DND-41 (cell line): ENCODE measurements around the gene OR6A2.
A peak's percentile ranks its signal among the peaks of the same experiment; 100 is the strongest.

ENCODE experiments used
- ATAC-seq: fragments of 200-7000 bp; cut with Tn5 transposase; 3 replicates; pipeline ENCODE4 v1.9.1; 2021; ENCODE audit warnings: low read depth; ENCODE audit not compliant: insufficient read depth
- DNase-seq: peaks from one replicate; pipeline ENCODE4 v3.0.0-alpha.2; 2020
- H2AFZ ChIP-seq: 2 replicates; pipeline ENCODE4 v1.6.0; 2012; ENCODE audit warnings: low read depth, low read length
- H3K27ac ChIP-seq: 2 replicates; pipeline ENCODE4 v1.5.1; 2012; ENCODE audit warnings: low read length, inconsistent platforms
- H3K27me3 ChIP-seq: fragments of 200-600 bp; sonication (generic); 2 replicates; pipeline ENCODE4 v1.6.0; 2012; ENCODE audit warnings: low read length, mild to moderate bottlenecking, inconsistent platforms; ENCODE audit not compliant: insufficient read depth, poor library complexity
- H3K36me3 ChIP-seq: 2 replicates; pipeline ENCODE4 v1.5.1; 2012; ENCODE audit warnings: low read length, inconsistent platforms; ENCODE audit not compliant: insufficient read depth
- H3K4me1 ChIP-seq: 2 replicates; pipeline ENCODE4 v1.5.1; 2012; ENCODE audit warnings: mild to moderate bottlenecking, low read length; ENCODE audit not compliant: insufficient read depth
- H3K4me2 ChIP-seq: 2 replicates; pipeline ENCODE4 v1.6.0; 2012; ENCODE audit warnings: mild to moderate bottlenecking, moderate library complexity, low read length, inconsistent platforms; ENCODE audit not compliant: insufficient read depth
- H3K4me3 ChIP-seq, 2 experiments: fragments of 200-600 bp in 1 of 2; shearing (Covaris generic) in 1 of 2; 2 replicates each; pipeline ENCODE4 v1.5.1; 2012 to 2016; ENCODE audit warnings: inconsistent platforms in 2 of 2, low read length in 2 of 2, mild to moderate bottlenecking in 2 of 2, low read depth in 1 of 2, moderate library complexity in 1 of 2
- H3K79me2 ChIP-seq: 2 replicates; pipeline ENCODE4 v1.6.0; 2012; ENCODE audit warnings: low read length, inconsistent platforms; ENCODE audit not compliant: insufficient read depth
- H3K9ac ChIP-seq: 2 replicates; pipeline ENCODE4 v1.6.0; 2012; ENCODE audit warnings: low read depth, mild to moderate bottlenecking, inconsistent platforms, low read length, moderate library complexity
- H3K9me3 ChIP-seq: 2 replicates; pipeline ENCODE4 v1.5.1; 2012; ENCODE audit warnings: low read length, moderate library complexity, mild to moderate bottlenecking, inconsistent platforms; ENCODE audit not compliant: insufficient read depth, severe bottlenecking
- H4K20me1 ChIP-seq: 2 replicates; pipeline ENCODE4 v1.6.0; 2012; ENCODE audit warnings: low read length; ENCODE audit not compliant: insufficient read depth
- CTCF ChIP-seq: IDR thresholded peaks from 2 replicates; pipeline ENCODE4 v1.5.1; 2012; ENCODE audit warnings: borderline replicate concordance, low read length, moderate library complexity, mild to moderate bottlenecking; ENCODE audit not compliant: poor library complexity, severe bottlenecking; ENCODE audit errors: extremely low read depth
- EZH2 ChIP-seq: IDR thresholded peaks from 3 replicates; pipeline ENCODE4 v1.6.1; 2012; ENCODE audit warnings: borderline replicate concordance, low read depth, mild to moderate bottlenecking, moderate library complexity, low read length, inconsistent platforms; ENCODE audit not compliant: severe bottlenecking

Gene OR6A2

DNA sequence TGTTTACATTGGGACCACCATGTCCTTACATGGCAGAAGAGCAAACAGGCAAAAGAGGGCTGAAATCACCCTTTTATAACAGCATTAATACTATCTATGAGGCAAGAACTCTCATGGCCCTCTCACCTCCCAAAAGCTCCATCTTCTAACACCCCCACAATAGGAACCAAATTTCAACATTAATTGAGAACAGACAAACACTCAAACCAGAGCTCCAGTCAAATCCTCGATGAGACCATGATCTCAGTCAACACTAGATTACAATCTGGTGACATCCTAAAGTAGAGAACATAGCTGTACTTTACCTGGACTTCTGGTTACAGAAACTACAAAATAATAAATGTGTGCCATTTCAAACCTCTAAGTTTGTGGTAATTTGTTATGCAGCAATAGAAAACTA is 52.9 kb downstream of the OR6A2 start:
- Histone ChIP-seq H3K4me3 (peak overlapping the region; percentile 32 to 56; a peak in 3 of 4 replicates), H4K20me1 (no peaks in the 10 kb centered on the region), H3K27me3 (no peaks in the 10 kb centered on the region), H3K9ac (peak overlapping the region; percentile 58), H3K9me3 (no peaks in the 10 kb centered on the region), H3K79me2 (peaks cover 44% of the 10 kb centered on the region), H3K36me3 (no peaks in the 10 kb centered on the region), H3K27ac (peak overlapping the region; percentile 85), H3K4me1 (peaks cover 55% of the 10 kb centered on the region), H3K4me2 (peak overlapping the region; percentile 66), H2AFZ (peak overlapping the region; percentile 78)
- ATAC-seq = no peak
- no peak for TF ChIP-seq CTCF
- TF ChIP-seq EZH2 = no peak
- DNase-seq = no peak

- Histone ChIP-seq H3K9me3 (no peaks in the 10 kb centered on the region), H3K79me2 (peaks cover 46% of the 10 kb centered on the region), H3K36me3 (no peaks in the 10 kb centered on the region), H2AFZ (peak overlapping the region; percentile 78), H3K4me2 (peak overlapping the region; percentile 66), H3K27me3 (no peaks in the 10 kb centered on the region), H3K9ac (peak overlapping the region; percentile 58), H3K4me1 (peaks cover 56% of the 10 kb centered on the region), H4K20me1 (no peaks in the 10 kb centered on the region), H3K27ac (peak overlapping the region; percentile 85), H3K4me3 (peak overlapping the region; percentile 32 to 56)
- TF ChIP-seq EZH2 (no peak), CTCF (no peak)
- DNase-seq (peak; percentile 75), ATAC-seq (peak; percentile 93)
These were observed 53.3 kb downstream of the OR6A2 start for GRCh38 chr11:6746086-6746618.

DNA sequence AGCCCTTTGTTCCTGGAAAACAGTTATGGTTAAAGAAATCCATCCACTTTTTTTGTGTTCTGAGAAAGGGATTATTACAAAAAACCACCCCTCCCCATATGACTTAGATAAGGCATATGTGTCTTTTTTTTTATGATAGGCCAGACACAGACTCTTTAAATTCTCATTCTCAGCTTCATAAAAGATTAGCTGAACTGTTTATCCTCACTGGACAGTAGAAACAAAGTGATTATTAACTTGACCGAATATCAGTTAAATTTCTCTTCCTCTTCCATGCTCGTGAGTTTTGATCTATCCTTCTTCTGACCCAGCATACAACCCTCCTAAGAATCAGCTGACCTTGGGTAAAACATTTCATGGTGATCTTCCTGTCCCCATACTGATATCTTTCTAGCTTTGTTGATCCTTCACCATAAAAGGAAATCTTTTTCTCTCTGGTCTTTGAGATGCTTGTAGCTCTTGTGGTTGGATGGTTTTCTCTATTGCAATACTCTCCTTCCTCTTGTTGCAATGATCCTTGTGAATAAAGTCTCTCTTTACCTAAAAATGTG is 53.9 kb downstream of the OR6A2 start:
- DNase-seq = no peak
- Histone ChIP-seq H3K4me3 (peak overlapping the region; percentile 32 to 56), H3K27ac (peak overlapping the region; percentile 85), H3K9ac (peak overlapping the region; percentile 58), H3K27me3 (no peaks in the 10 kb centered on the region), H3K79me2 (peaks cover 51% of the 10 kb centered on the region), H3K4me1 (peaks cover 56% of the 10 kb centered on the region), H3K4me2 (peak overlapping the region; percentile 66), H3K36me3 (no peaks in the 10 kb centered on the region), H4K20me1 (no peaks in the 10 kb centered on the region), H3K9me3 (no peaks in the 10 kb centered on the region), H2AFZ (peak overlapping the region; percentile 78)
- peak; percentile 60 for ATAC-seq
- no peak for TF ChIP-seq EZH2
- TF ChIP-seq CTCF = no peak
